Measurements from ENCODE around the gene JAM3. TPM values are rescaled to one million over a fixed set of nuclear protein-coding genes. Genes with fewer than 3 reads are reported as not detected.

The JAM3 gene
- total and polyA plus RNA-seq, 10 of the 15 experiments (the other 5 are each of a cell fraction or from before 2014, with no cell fraction given) = 0.04 to 1.1 (median 0.32) TPM; not detected in 1

- TF ChIP-seq, protein P1, sequence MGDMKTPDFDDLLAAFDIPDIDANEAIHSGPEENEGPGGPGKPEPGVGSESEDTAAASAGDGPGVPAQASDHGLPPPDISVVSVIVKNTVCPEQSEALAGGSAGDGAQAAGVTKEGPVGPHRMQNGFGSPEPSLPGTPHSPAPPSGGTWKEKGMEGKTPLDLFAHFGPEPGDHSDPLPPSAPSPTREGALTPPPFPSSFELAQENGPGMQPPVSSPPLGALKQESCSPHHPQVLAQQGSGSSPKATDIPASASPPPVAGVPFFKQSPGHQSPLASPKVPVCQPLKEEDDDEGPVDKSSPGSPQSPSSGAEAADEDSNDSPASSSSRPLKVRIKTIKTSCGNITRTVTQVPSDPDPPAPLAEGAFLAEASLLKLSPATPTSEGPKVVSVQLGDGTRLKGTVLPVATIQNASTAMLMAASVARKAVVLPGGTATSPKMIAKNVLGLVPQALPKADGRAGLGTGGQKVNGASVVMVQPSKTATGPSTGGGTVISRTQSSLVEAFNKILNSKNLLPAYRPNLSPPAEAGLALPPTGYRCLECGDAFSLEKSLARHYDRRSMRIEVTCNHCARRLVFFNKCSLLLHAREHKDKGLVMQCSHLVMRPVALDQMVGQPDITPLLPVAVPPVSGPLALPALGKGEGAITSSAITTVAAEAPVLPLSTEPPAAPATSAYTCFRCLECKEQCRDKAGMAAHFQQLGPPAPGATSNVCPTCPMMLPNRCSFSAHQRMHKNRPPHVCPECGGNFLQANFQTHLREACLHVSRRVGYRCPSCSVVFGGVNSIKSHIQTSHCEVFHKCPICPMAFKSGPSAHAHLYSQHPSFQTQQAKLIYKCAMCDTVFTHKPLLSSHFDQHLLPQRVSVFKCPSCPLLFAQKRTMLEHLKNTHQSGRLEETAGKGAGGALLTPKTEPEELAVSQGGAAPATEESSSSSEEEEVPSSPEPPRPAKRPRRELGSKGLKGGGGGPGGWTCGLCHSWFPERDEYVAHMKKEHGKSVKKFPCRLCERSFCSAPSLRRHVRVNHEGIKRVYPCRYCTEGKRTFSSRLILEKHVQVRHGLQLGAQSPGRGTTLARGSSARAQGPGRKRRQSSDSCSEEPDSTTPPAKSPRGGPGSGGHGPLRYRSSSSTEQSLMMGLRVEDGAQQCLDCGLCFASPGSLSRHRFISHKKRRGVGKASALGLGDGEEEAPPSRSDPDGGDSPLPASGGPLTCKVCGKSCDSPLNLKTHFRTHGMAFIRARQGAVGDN (IDR thresholded peaks at IDR 0.05) = no peak
Observed at GRCh38 chr11:134032043-134032442, 36.8 kb upstream of the JAM3 start (continued).

DNA sequence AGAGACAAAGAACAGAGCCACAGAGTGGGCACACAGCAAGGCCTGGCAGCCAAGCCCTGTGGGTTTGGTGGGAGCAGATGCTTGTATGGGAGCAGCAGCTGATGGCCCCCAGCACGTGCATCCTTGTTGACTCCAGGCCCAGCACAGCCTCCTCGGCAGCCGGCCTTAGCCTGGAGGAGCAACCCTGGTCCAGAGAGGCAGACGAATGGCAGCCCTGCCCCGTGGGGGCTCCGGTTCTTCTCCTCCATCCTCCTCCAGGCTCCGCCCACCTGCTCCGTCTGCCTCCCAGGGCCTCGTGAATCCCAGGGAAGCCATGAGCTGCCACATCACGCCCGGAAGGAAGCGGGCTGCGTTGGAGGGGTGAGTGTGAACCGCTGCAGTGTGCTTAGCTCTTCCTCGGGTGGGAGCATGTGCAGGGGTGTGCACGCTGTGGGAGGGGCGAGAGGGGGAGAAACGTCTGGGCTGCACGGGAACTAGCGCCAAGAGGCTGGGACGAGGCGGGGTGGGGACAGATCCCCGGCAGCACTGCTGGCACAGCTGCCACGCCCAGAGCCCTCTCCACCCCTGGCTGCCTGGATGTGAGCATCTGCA is 36.3 kb upstream of the JAM3 start:
- SMC1A ChIA-PET (ENCODE audit: uncharacterized antibody, unreplicated experiment) = no interaction called here
- Histone ChIP-seq H3K79me2 (ENCODE audit: control insufficient read depth, insufficient read depth, low read length) (no peaks in the 10 kb centered on the region), H3K9ac (ENCODE audit: control insufficient read depth, insufficient read depth, low read length) (no peak overlapping the region), H3K9me3 (replicated peaks; ENCODE audit: control insufficient read depth, insufficient read depth, low read length) (no peaks in the 10 kb centered on the region), H3K4me1 (ENCODE audit: control insufficient read depth, insufficient read depth, low read length) (peaks cover 1% of the 10 kb centered on the region; the same call in 1 of the 2 replicates), H3K4me2 (ENCODE audit: control insufficient read depth, insufficient read depth) (no peak overlapping the region), H3K36me3 (ENCODE audit: control insufficient read depth in 2 of 2, insufficient read depth in 2 of 2, low read length in 1 of 2) (no peaks in the 10 kb centered on the region), H3K4me3 (no peak overlapping the region), H3K27ac (ENCODE audit: control insufficient read depth, insufficient read depth) (no peak overlapping the region), H3K27me3 (replicated peaks in 1 of 2; ENCODE audit: control insufficient read depth in 2 of 2, insufficient read depth in 2 of 2, low read length in 1 of 2) (peaks cover 0 to 7% of the 10 kb centered on the region in 2 experiments; a peak in 3 of 4 replicates), H4K20me1 (ENCODE audit: control insufficient read depth, insufficient read depth) (no peaks in the 10 kb centered on the region), H2AFZ (ENCODE audit: control insufficient read depth, low read depth, low read length) (no peak overlapping the region)
- POLR2A ChIA-PET = no interaction called here
- RAD21 ChIA-PET (ENCODE audit: unreplicated experiment) = no interaction called here
- ATAC-seq = no peak
- intact Hi-C loops (cut with micrococcal nuclease; ENCODE audit: unreplicated experiment) (loop anchor here (5.0 kb wide), 1 partner anchor 105 kb away; no protein-coding TSS in a partner anchor), in situ Hi-C loops (cut with MboI) (no loop called here)
- CTCF ChIA-PET = interaction anchor here (1.3 kb wide), 1 partner anchor 18 kb away, joined by 4 read pairs; no protein-coding TSS in a partner anchor
- WGBS (ENCODE audit: insufficient coverage, insufficient replicate concordance, low lambda C conversion rate, missing lambda C conversion rate) = 55% methylated on average over 24 of the region's 24 CpGs
- DNase-seq (ENCODE audit: low read depth, low spot score) = no peak
- BruUV-seq (replicated peaks) = no TSS peak
- no peak for FAIRE-seq
- no peak for TF ChIP-seq ZBTB33 (IDR thresholded peaks at IDR 0.05)
- TF ChIP-seq RBBP5 (conservative IDR thresholded peaks at IDR 0.05) = no peak
- no peak for TF ChIP-seq E2F8 (IDR thresholded peaks at IDR 0.05; ENCODE audit: low read depth, partially characterized antibody)
- no peak for TF ChIP-seq BACH1 (IDR thresholded peaks at IDR 0.05; ENCODE audit: borderline replicate concordance)
- no peak for TF ChIP-seq SIX5 (IDR thresholded peaks at IDR 0.05; ENCODE audit: low read depth, low read length, severe bottlenecking)
- no peak for TF ChIP-seq IKZF2 (IDR thresholded peaks at IDR 0.05)
- TF ChIP-seq FOXK2 (IDR thresholded peaks at IDR 0.05) = no peak
- no peak for TF ChIP-seq YBX1 (IDR thresholded peaks at IDR 0.05)
- TF ChIP-seq, protein P2, sequence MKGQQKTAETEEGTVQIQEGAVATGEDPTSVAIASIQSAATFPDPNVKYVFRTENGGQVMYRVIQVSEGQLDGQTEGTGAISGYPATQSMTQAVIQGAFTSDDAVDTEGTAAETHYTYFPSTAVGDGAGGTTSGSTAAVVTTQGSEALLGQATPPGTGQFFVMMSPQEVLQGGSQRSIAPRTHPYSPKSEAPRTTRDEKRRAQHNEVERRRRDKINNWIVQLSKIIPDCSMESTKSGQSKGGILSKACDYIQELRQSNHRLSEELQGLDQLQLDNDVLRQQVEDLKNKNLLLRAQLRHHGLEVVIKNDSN (IDR thresholded peaks at IDR 0.05; ENCODE audit: borderline replicate concordance, extremely low read length, insufficient read depth, low read depth, low read length) = no peak
- TF ChIP-seq PAX5 (IDR thresholded peaks at IDR 0.05; ENCODE audit: borderline replicate concordance, low read depth, low read length) = no peak
- TF ChIP-seq TAF1 (IDR thresholded peaks at IDR 0.05; ENCODE audit: borderline replicate concordance, low read depth, low read length) = no peak

Data from GM12878 (cell line).